Measurements from ENCODE around the gene HOOK2.

Gene HOOK2

GRCh38 chr19:12772323-12772722 lies 3.0 kb downstream of the HOOK2 start:
- Histone ChIP-seq H3K36me3 (ENCODE audit: control insufficient read depth, insufficient read depth, low read length) (no peaks in the 10 kb centered on the region), H3K27me3 (replicated peaks; ENCODE audit: control insufficient read depth, insufficient read depth, low read length) (no peaks in the 10 kb centered on the region), H3K4me3 (replicated peaks; ENCODE audit: low read depth, low read length) (no peak overlapping the region)
- TF ChIP-seq CTCF (IDR thresholded peaks at IDR 0.05; ENCODE audit: insufficient read depth, low read length, poor library complexity, severe bottlenecking) = no peak
- DNase-seq (ENCODE audit: extremely low read depth, insufficient read length) = no peak

- H3K4me3 ChIP-seq (replicated peaks; ENCODE audit: low read depth, low read length) = no peak overlapping the region
- H3K27me3 ChIP-seq (replicated peaks; ENCODE audit: control insufficient read depth, insufficient read depth, low read length) = no peaks in the 10 kb centered on the region
- no peak for DNase-seq (ENCODE audit: extremely low read depth, insufficient read length)
- TF ChIP-seq CTCF (IDR thresholded peaks at IDR 0.05; ENCODE audit: insufficient read depth, low read length, poor library complexity, severe bottlenecking) = no peak
- no peaks in the 10 kb centered on the region for H3K36me3 ChIP-seq (ENCODE audit: control insufficient read depth, insufficient read depth, low read length)
These were observed 4.4 kb downstream of the HOOK2 start for GRCh38 chr19:12770922-12771321.

GRCh38 chr19:12769689-12770088 lies 5.7 kb downstream of the HOOK2 start:
- no peak for TF ChIP-seq CTCF (IDR thresholded peaks at IDR 0.05; ENCODE audit: insufficient read depth, low read length, poor library complexity, severe bottlenecking)
- H3K27me3 ChIP-seq (replicated peaks; ENCODE audit: control insufficient read depth, insufficient read depth, low read length) = no peaks in the 10 kb centered on the region
- DNase-seq (ENCODE audit: extremely low read depth, insufficient read length) = no peak
- no peaks in the 10 kb centered on the region for H3K36me3 ChIP-seq (ENCODE audit: control insufficient read depth, insufficient read depth, low read length)
- H3K4me3 ChIP-seq (replicated peaks; ENCODE audit: low read depth, low read length) = no peak overlapping the region

- H3K36me3 ChIP-seq (ENCODE audit: control insufficient read depth, insufficient read depth, low read length) = no peaks in the 10 kb centered on the region; the same call in 1 of the 2 replicates
- no peaks in the 10 kb centered on the region for H3K27me3 ChIP-seq (replicated peaks; ENCODE audit: control insufficient read depth, insufficient read depth, low read length)
- no peak for TF ChIP-seq CTCF (IDR thresholded peaks at IDR 0.05; ENCODE audit: insufficient read depth, low read length, poor library complexity, severe bottlenecking)
- H3K4me3 ChIP-seq (replicated peaks; ENCODE audit: low read depth, low read length) = no peak overlapping the region
- DNase-seq (ENCODE audit: extremely low read depth, insufficient read length) = no peak
These were observed 7.7 kb downstream of the HOOK2 start for GRCh38 chr19:12767666-12768065.

- no peaks in the 10 kb centered on the region; the same call in 1 of the 2 replicates for H3K36me3 ChIP-seq (ENCODE audit: control insufficient read depth, insufficient read depth, low read length)
These were observed 8.2 kb downstream of the HOOK2 start for GRCh38 chr19:12767150-12767549.

More at GRCh38 chr19:12767150-12767549, 8.2 kb downstream of the HOOK2 start:
- TF ChIP-seq CTCF (IDR thresholded peaks at IDR 0.05; ENCODE audit: insufficient read depth, low read length, poor library complexity, severe bottlenecking) = no peak
- Histone ChIP-seq H3K27me3 (replicated peaks; ENCODE audit: control insufficient read depth, insufficient read depth, low read length) (no peaks in the 10 kb centered on the region), H3K4me3 (replicated peaks; ENCODE audit: low read depth, low read length) (no peak overlapping the region)
- DNase-seq (ENCODE audit: extremely low read depth, insufficient read length) = no peak
